Left ventricle myocardium inferior (tissue), 1 donor: ENCODE data around the gene RAP1GAP2. TPM values are rescaled to one million over a fixed set of nuclear protein-coding genes. Genes with fewer than 3 reads are reported as not detected.
"Not testable (repeated sequence)": the region's sequence is repeated elsewhere in the genome, so short reads cannot be mapped to it uniquely, and the experiment has no call there.

ENCODE experiments used
- DNase-seq: peaks from one replicate; pipeline ENCODE4 v3.0.0-alpha.2; 2020
- H3K27ac ChIP-seq: fragments of 200-600 bp; replicated peaks from 2 replicates; pipeline ENCODE4 v1.8.0; 2021
- H3K27me3 ChIP-seq: fragments of 200-600 bp; 2 replicates; pipeline ENCODE4 v1.8.0; 2021; ENCODE audit warnings: low read depth
- H3K36me3 ChIP-seq: fragments of 200-600 bp; 2 replicates; pipeline ENCODE4 v1.8.0; 2021
- H3K4me1 ChIP-seq: fragments of 200-600 bp; 2 replicates; pipeline ENCODE4 v1.8.0; 2021
- H3K4me3 ChIP-seq: fragments of 200-600 bp; 2 replicates; pipeline ENCODE4 v1.8.0; 2021; ENCODE audit warnings: mild to moderate bottlenecking, moderate library complexity
- H3K9me3 ChIP-seq: fragments of 200-600 bp; replicated peaks from 2 replicates; pipeline ENCODE4 v1.8.0; 2021
- CTCF ChIP-seq: fragments of 200-600 bp; IDR thresholded peaks from 2 replicates; pipeline ENCODE4 v1.8.0; 2021; ENCODE audit warnings: antibody characterized with exemption, mild to moderate bottlenecking, borderline replicate concordance
- intact Hi-C: fragments of 100-400 bp; cut with micrococcal nuclease; formaldehyde crosslinking; loops from one replicate; pipeline ENCODE4 v1.11.0; 2022
- microRNA-seq: library from miRNA; unstranded; fragments of <30 nt; microRNA quantifications from one replicate; pipeline ENCODE4 v1.2.0, GENCODE V29; 2020
- total RNA-seq: library from RNA; stranded (reverse); fragmentation: NEBNext Ultra II Directional; extraction: Animal tissue kit (Norgen Biotek cat#: 25700); gene quantifications from one replicate; pipeline ENCODE4 v1.2.1, GENCODE V29; 2021
- donor health status: DM: no; HTN: yes; CAD: no; lungs with severe emphysema.

The RAP1GAP2 gene
- total RNA-seq, 1 donor from 2014 or later: 63.8 TPM

GRCh38 chr17:3048727-3049471 is 252.7 kb downstream of the RAP1GAP2 start:
- peaks cover 9% of the 10 kb centered on the region for H3K9me3 ChIP-seq
- TF ChIP-seq CTCF: peak; percentile 84
- H3K4me1 ChIP-seq: peaks cover 16% of the 10 kb centered on the region
- peak overlapping the region; percentile 80 for H3K27ac ChIP-seq
- peaks cover 6% of the 10 kb centered on the region for H3K27me3 ChIP-seq
- intact Hi-C loops: no loop called here
- no peaks in the 10 kb centered on the region for H3K36me3 ChIP-seq
- DNase-seq: peak; percentile 97
- H3K4me3 ChIP-seq: peak overlapping the region; percentile 80

GRCh38 chr17:3049705-3050295 is 253.6 kb downstream of the RAP1GAP2 start:
- no peak for DNase-seq
- H3K36me3 ChIP-seq: no peaks in the 10 kb centered on the region
- no peaks in the 10 kb centered on the region for H3K9me3 ChIP-seq
- peak overlapping the region; percentile 80 for H3K4me3 ChIP-seq
- no peak for TF ChIP-seq CTCF
- no peaks in the 10 kb centered on the region for H3K27me3 ChIP-seq
- intact Hi-C loops: no loop called here
- peaks cover 16% of the 10 kb centered on the region for H3K4me1 ChIP-seq
- H3K27ac ChIP-seq: no peak overlapping the region

- H3K27me3 ChIP-seq, H3K27ac ChIP-seq, DNase-seq, intact Hi-C loops, H3K4me3 ChIP-seq, H3K4me1 ChIP-seq, H3K36me3 ChIP-seq, H3K9me3 ChIP-seq: not testable (repeated sequence)
These were observed 258.6 kb downstream of the RAP1GAP2 start for GRCh38 chr17:3054868-3055267.

- H3K36me3 ChIP-seq, H3K4me3 ChIP-seq, H3K4me1 ChIP-seq, intact Hi-C loops, H3K27me3 ChIP-seq, DNase-seq, H3K9me3 ChIP-seq, H3K27ac ChIP-seq: not testable (repeated sequence)
These were observed 266.7 kb downstream of the RAP1GAP2 start for GRCh38 chr17:3062824-3063377.

- H3K27me3 ChIP-seq, intact Hi-C loops, DNase-seq, H3K4me3 ChIP-seq, H3K27ac ChIP-seq, H3K9me3 ChIP-seq, H3K36me3 ChIP-seq, H3K4me1 ChIP-seq: not testable (repeated sequence)
These were observed 267.3 kb downstream of the RAP1GAP2 start, which contains the start of gene OR1D5 for GRCh38 chr17:3063507-3063906. Gene OR1D5 (minus strand): TSS chr17:3063607. CDS start chr17:3063607, 0 bp downstream.

GRCh38 chr17:3065192-3065591 is 269.0 kb downstream of the RAP1GAP2 start:
- DNase-seq, H3K4me3 ChIP-seq, H3K27ac ChIP-seq, H3K36me3 ChIP-seq, intact Hi-C loops, H3K4me1 ChIP-seq, H3K27me3 ChIP-seq, H3K9me3 ChIP-seq: not testable (repeated sequence)

GRCh38 chr17:3073850-3074249 is 277.6 kb downstream of the RAP1GAP2 start:
- DNase-seq, H3K36me3 ChIP-seq, H3K27me3 ChIP-seq, H3K27ac ChIP-seq, intact Hi-C loops, H3K4me1 ChIP-seq, H3K4me3 ChIP-seq: not testable (repeated sequence)
- H3K9me3 ChIP-seq: peaks cover 13% of the 10 kb centered on the region
- peak; percentile 46 for TF ChIP-seq CTCF

Small RNA genes lying within 50 kb of the gene (microRNA-seq; reads per million reads assigned to microRNA genes)
- gene MIR1253: not detected

Other genes with a start within 250 kb of the RAP1GAP2 start
- gene PAFAH1B1, start 202.8 kb upstream of the RAP1GAP2 start, total RNA-seq: 115 TPM
- 181 TPM for gene CLUH, start 84.7 kb upstream of the RAP1GAP2 start, total RNA-seq
- gene CCDC92B, start 46.8 kb upstream of the RAP1GAP2 start, total RNA-seq: 0.16 TPM